ENCODE results near the gene UPK3A.

DNA sequence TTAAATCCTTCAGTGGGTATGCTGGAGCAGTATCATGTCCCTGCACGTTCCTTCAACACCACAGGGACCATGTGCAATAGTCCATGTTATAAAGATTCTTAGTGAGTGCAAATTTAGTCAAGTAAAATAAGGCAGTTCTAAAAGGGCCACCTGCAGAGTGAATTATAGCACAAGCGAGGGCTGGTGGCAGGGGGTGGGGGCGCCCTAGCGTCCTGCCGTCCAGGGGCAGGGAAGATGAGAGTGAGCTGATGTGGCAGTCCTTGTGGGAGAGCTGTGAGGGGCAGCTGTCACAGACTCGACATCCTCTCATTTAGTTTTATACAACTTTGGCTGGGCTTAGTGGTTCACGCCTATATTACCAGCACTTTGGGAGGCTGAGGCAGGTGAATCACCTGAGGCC, 54.0 kb downstream of the UPK3A start:
- TF ChIP-seq, protein P1, sequence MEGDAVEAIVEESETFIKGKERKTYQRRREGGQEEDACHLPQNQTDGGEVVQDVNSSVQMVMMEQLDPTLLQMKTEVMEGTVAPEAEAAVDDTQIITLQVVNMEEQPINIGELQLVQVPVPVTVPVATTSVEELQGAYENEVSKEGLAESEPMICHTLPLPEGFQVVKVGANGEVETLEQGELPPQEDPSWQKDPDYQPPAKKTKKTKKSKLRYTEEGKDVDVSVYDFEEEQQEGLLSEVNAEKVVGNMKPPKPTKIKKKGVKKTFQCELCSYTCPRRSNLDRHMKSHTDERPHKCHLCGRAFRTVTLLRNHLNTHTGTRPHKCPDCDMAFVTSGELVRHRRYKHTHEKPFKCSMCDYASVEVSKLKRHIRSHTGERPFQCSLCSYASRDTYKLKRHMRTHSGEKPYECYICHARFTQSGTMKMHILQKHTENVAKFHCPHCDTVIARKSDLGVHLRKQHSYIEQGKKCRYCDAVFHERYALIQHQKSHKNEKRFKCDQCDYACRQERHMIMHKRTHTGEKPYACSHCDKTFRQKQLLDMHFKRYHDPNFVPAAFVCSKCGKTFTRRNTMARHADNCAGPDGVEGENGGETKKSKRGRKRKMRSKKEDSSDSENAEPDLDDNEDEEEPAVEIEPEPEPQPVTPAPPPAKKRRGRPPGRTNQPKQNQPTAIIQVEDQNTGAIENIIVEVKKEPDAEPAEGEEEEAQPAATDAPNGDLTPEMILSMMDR (IDR thresholded peaks at IDR 0.05; ENCODE audit: insufficient read depth, low read length) = no peak
- TF ChIP-seq POLR2AphosphoS5 (IDR thresholded peaks at IDR 0.05; ENCODE audit: low read depth) = no peak
- TF ChIP-seq, protein P2, sequence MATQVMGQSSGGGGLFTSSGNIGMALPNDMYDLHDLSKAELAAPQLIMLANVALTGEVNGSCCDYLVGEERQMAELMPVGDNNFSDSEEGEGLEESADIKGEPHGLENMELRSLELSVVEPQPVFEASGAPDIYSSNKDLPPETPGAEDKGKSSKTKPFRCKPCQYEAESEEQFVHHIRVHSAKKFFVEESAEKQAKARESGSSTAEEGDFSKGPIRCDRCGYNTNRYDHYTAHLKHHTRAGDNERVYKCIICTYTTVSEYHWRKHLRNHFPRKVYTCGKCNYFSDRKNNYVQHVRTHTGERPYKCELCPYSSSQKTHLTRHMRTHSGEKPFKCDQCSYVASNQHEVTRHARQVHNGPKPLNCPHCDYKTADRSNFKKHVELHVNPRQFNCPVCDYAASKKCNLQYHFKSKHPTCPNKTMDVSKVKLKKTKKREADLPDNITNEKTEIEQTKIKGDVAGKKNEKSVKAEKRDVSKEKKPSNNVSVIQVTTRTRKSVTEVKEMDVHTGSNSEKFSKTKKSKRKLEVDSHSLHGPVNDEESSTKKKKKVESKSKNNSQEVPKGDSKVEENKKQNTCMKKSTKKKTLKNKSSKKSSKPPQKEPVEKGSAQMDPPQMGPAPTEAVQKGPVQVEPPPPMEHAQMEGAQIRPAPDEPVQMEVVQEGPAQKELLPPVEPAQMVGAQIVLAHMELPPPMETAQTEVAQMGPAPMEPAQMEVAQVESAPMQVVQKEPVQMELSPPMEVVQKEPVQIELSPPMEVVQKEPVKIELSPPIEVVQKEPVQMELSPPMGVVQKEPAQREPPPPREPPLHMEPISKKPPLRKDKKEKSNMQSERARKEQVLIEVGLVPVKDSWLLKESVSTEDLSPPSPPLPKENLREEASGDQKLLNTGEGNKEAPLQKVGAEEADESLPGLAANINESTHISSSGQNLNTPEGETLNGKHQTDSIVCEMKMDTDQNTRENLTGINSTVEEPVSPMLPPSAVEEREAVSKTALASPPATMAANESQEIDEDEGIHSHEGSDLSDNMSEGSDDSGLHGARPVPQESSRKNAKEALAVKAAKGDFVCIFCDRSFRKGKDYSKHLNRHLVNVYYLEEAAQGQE (IDR thresholded peaks at IDR 0.05; ENCODE audit: insufficient replicate concordance, low read depth) = no peak
- no peak for TF ChIP-seq SPI1 (IDR thresholded peaks at IDR 0.05; ENCODE audit: borderline replicate concordance, low read depth)
